OCI-LY3 (cell line): ENCODE measurements around the gene KCNK13.

Experiments used
- H2AFZ ChIP-seq: fragments of 200-600, 300-600 bp; shearing (Covaris generic); 2 replicates; pipeline ENCODE4 v1.6.0; 2014; ENCODE audit warnings: antibody characterized with exemption, low read depth, low read length
- H3K27ac ChIP-seq: fragments of 200-600, 300-600 bp; sonication (generic); 2 replicates; pipeline ENCODE4 v1.5.1; 2014; ENCODE audit warnings: mild to moderate bottlenecking, low read length, moderate library complexity, mixed read lengths
- H3K27me3 ChIP-seq: fragments of 200-600, 300-600 bp; sonication (generic); 2 replicates; pipeline ENCODE4 v1.6.1; 2014; ENCODE audit warnings: low read depth, low read length, mixed read lengths
- H3K36me3 ChIP-seq: fragments of 200-600, 300-600 bp; sonication (generic); replicated peaks from 2 replicates; pipeline ENCODE3; 2014; ENCODE audit warnings: low read depth, low read length, mixed read lengths
- H3K4me1 ChIP-seq: fragments of 300-600, 200-600 bp; sonication (generic); 2 replicates; pipeline ENCODE4 v1.6.1; 2014; ENCODE audit warnings: low read length, mixed read lengths
- H3K4me2 ChIP-seq: fragments of 200-600, 300-600 bp; sonication (generic); 2 replicates; pipeline ENCODE4 v1.6.1; 2014; ENCODE audit warnings: low read length, mixed read lengths
- H3K4me3 ChIP-seq: fragments of 300-600, 200-600 bp; sonication (generic); 2 replicates; pipeline ENCODE4 v1.5.1; 2014; ENCODE audit warnings: antibody characterized with exemption, mild to moderate bottlenecking, low read length, moderate library complexity
- H3K79me2 ChIP-seq: fragments of 300-600, 200-600 bp; shearing (Covaris generic); 2 replicates; pipeline ENCODE4 v1.6.1; 2014; ENCODE audit warnings: mild to moderate bottlenecking, low read length, mixed read lengths
- H3K9ac ChIP-seq: fragments of 300-600, 200-600 bp; shearing (Covaris generic); 2 replicates; pipeline ENCODE4 v1.6.0; 2014; ENCODE audit warnings: mild to moderate bottlenecking, low read length, moderate library complexity
- H3K9me3 ChIP-seq: fragments of 200-600, 300-600 bp; shearing (Covaris generic); 2 replicates; pipeline ENCODE4 v1.6.1; 2014; ENCODE audit warnings: low read length, mixed read lengths; ENCODE audit not compliant: insufficient read depth
- H4K20me1 ChIP-seq: fragments of 200-600, 300-600 bp; sonication (generic); 2 replicates; pipeline ENCODE4 v1.6.1; 2016; ENCODE audit warnings: low read length, mixed read lengths; ENCODE audit not compliant: insufficient read depth
- EZH2phosphoT487 ChIP-seq: fragments of 200-600 bp; shearing (Covaris generic); IDR thresholded peaks from 2 replicates; pipeline ENCODE4 v1.6.1; 2018; ENCODE audit warnings: antibody characterized with exemption, mixed run types, low read depth
- TF ChIP-seq, protein P1 (sequence below): fragments of 200-600, 300-600 bp; sonication (generic); IDR thresholded peaks from 2 replicates; pipeline ENCODE4 v1.5.1; 2014; ENCODE audit warnings: antibody characterized with exemption, low read length, low read depth

Gene KCNK13

DNA sequence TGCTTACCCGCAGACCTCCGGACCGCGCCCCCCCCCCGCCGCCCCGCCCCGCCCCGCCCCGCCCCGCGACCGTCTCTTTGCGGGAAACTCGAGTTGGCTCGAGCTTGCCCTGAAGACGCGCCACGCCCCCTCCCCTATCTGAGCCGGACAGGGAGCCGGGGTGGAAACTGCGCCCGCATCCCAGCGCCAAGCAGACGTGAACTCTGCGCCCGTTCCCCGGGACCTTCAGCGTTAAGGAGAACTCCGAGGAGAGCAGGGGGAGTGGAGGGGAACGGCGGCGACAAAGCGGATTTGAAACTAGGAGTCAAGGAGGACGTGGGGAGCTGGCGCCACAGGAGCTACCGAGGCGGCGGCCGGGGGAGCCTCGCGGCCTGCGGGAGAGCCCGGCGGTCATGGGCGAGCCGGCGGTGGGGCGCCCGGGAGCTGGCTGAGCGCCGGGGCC, at the start of gene KCNK13:
Gene KCNK13 (plus strand): TSS at position 310 of the 442 bp plus-strand sequence. CDS start 212 bp downstream, outside the sequence.
- Histone ChIP-seq H3K9me3 (no peaks in the 10 kb centered on the region), H3K4me3 (peak within 1 kb of the TSS; percentile 74), H3K9ac (no peak within 1 kb of the TSS), H3K36me3 (no peaks in the 10 kb centered on the region), H2AFZ (no peak within 1 kb of the TSS), H3K27ac (no peak within 1 kb of the TSS), H3K79me2 (no peaks in the 10 kb centered on the region), H3K4me1 (no peaks in the 10 kb centered on the region), H3K27me3 (0 out of 2 replicates have a peak, but pooled peaks cover 4% of the 10 kb centered on the region), H4K20me1 (no peaks in the 10 kb centered on the region), H3K4me2 (peak within 1 kb of the TSS; percentile 64)
- TF ChIP-seq, protein P1, sequence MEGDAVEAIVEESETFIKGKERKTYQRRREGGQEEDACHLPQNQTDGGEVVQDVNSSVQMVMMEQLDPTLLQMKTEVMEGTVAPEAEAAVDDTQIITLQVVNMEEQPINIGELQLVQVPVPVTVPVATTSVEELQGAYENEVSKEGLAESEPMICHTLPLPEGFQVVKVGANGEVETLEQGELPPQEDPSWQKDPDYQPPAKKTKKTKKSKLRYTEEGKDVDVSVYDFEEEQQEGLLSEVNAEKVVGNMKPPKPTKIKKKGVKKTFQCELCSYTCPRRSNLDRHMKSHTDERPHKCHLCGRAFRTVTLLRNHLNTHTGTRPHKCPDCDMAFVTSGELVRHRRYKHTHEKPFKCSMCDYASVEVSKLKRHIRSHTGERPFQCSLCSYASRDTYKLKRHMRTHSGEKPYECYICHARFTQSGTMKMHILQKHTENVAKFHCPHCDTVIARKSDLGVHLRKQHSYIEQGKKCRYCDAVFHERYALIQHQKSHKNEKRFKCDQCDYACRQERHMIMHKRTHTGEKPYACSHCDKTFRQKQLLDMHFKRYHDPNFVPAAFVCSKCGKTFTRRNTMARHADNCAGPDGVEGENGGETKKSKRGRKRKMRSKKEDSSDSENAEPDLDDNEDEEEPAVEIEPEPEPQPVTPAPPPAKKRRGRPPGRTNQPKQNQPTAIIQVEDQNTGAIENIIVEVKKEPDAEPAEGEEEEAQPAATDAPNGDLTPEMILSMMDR, result no peak

DNA sequence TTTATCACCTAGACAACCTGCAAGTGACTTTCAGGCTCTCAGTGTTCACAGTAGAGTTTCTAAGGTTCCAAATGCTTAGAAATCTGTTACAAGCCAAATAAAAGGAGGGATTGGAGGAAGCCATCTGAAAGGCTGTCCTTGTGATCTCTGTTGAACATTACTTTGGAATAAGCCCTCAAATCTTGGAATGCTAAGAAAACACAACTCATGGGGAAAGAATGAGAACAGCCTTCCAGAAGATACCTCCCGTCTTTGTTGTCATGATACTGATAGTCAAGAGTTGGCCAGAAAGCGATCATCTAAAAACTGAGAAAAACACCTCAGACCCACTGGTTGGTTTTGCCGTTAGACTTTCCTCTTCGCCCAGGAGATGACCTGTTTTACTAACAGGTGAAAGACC, 44.4 kb upstream of the KCNK13 start:
- no peak overlapping the region for H3K27ac ChIP-seq
- no peak overlapping the region for H3K4me2 ChIP-seq
- H3K36me3 ChIP-seq, result peaks cover 40% of the 10 kb centered on the region
- H4K20me1 ChIP-seq, result no peaks in the 10 kb centered on the region
- no peaks in the 10 kb centered on the region for H3K9me3 ChIP-seq
- no peak for TF ChIP-seq EZH2phosphoT487
- TF ChIP-seq, protein P1, result no peak
- no peak overlapping the region for H3K9ac ChIP-seq
- no peaks in the 10 kb centered on the region for H3K4me1 ChIP-seq
- H3K79me2 ChIP-seq, result no peaks in the 10 kb centered on the region
- H3K27me3 ChIP-seq, result no peaks in the 10 kb centered on the region
- H2AFZ ChIP-seq, result no peak overlapping the region
- no peak overlapping the region for H3K4me3 ChIP-seq

DNA sequence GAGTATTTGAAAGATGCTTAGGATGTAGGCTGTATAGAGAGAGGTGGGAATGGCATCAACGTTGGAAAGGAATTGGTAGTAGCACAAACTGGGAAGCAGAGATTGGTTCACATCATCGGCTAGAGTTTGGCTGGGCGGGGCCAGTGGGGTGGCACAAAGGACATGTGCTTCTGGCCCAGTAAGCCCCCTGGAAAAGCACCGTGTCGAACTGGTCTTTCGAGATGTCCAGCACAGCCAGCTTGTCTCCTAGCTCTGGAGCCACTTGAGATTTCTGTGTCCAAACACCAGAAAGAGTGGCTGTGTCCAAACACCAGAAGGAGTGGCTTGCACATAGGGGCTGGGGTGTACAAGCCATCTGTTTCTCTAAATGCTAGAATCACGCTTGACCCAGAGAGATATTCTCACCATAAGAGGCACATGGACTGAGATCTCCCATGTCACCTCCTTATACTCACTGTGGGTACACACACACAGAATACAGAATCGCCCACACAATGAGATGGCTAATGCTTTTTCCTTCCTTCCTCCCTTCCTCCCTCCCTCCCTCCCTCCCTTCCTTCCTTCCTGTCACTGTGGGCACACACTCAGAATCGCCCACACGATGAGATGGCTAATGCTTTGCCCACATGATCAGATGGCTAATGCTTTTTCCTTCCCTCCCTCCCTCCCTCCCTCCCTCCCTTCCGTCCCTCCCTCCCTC, 41.8 kb upstream of the KCNK13 start:
- H3K9me3 ChIP-seq, result no peaks in the 10 kb centered on the region
- H3K27ac ChIP-seq, result no peak overlapping the region
- H3K4me2 ChIP-seq, result no peak overlapping the region
- no peaks in the 10 kb centered on the region for H3K4me1 ChIP-seq
- no peak overlapping the region for H3K4me3 ChIP-seq
- no peaks in the 10 kb centered on the region for H4K20me1 ChIP-seq
- H3K79me2 ChIP-seq, result no peaks in the 10 kb centered on the region
- no peak overlapping the region for H3K9ac ChIP-seq
- H2AFZ ChIP-seq, result no peak overlapping the region
- TF ChIP-seq, protein P1, result no peak
- no peak for TF ChIP-seq EZH2phosphoT487
- H3K27me3 ChIP-seq, result no peaks in the 10 kb centered on the region
- H3K36me3 ChIP-seq, result peaks cover 49% of the 10 kb centered on the region

DNA sequence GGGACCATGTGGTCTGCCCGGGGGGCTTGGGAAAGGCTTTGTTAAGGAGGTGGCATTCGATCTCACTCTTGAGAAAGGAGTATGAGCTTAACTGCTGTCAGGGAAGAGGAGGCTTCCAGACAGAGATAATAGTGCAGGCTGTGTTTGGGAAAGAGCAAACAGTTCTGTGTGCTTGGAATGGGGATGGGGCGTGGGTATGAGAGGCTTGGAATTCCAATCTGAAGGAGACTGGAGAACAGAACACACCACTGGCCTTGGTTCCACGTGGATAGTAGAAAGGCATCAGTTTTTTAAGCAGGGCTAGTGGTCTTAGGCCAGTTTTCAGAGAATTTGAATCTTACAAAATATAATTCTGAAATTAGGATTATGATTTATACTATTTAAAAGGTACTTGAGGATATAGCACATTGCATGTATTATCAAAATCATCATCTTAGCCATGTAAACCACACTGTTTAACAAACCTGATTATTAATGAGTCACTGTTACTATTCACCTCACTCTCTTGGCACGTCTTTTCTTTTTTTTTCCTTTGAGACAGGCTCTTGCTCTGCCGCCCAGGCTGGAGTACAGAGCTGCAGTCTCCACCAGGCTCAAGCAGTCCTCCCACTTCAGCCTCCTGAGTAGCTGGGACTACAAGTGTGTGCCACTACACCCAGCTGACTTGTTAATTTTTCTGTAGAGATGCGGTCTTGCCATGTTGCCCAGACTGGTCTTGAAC, 38.5 kb upstream of the KCNK13 start:
- Histone ChIP-seq H4K20me1 (no peaks in the 10 kb centered on the region), H3K4me1 (no peaks in the 10 kb centered on the region), H3K27me3 (no peaks in the 10 kb centered on the region), H3K9me3 (no peaks in the 10 kb centered on the region), H3K79me2 (no peaks in the 10 kb centered on the region), H2AFZ (no peak overlapping the region), H3K27ac (no peak overlapping the region), H3K9ac (no peak overlapping the region), H3K4me3 (no peak overlapping the region), H3K36me3 (peaks cover 63% of the 10 kb centered on the region), H3K4me2 (no peak overlapping the region)
- TF ChIP-seq, protein P1, result no peak
- TF ChIP-seq EZH2phosphoT487, result no peak
